DLD1 (cell line): ENCODE data around the gene PTPN12.
"Not testable (repeated sequence)": the region's sequence is repeated elsewhere in the genome, so short reads cannot be mapped to it uniquely, and the experiment has no call there.

Source experiments
- in situ Hi-C: cut with HindIII; loops from 2 replicates; pipeline ENCODE4 v1.10.0; 2017; ENCODE audit warnings: low sequenced_read_pairs

The PTPN12 gene

DNA sequence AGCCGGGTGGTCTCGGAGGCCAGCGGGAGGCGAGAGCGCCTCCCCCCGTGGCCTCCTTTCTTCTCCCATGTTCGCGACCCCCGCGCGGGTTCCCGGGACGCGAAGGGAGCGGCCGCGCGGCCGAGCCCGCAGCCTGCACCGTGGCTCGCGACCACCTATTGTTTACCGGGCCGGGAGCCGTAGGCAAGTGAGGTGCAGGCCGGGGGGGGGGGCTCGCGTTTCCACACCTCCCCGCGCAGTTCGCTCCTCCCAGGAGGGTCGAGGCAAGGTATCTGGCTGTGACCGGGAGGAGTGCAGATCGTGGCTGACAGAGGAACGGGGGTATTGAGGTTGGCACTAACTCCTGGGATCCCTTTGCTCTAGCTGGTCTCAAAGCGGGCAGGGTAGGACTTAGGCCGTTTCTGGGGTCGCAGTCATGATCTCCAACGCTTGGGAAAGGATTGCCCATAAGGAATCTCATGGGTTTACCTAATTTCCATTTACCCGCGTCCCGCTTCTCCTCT, 734 bp downstream of the PTPN12 start:
- in situ Hi-C loops, result no loop called here

DNA sequence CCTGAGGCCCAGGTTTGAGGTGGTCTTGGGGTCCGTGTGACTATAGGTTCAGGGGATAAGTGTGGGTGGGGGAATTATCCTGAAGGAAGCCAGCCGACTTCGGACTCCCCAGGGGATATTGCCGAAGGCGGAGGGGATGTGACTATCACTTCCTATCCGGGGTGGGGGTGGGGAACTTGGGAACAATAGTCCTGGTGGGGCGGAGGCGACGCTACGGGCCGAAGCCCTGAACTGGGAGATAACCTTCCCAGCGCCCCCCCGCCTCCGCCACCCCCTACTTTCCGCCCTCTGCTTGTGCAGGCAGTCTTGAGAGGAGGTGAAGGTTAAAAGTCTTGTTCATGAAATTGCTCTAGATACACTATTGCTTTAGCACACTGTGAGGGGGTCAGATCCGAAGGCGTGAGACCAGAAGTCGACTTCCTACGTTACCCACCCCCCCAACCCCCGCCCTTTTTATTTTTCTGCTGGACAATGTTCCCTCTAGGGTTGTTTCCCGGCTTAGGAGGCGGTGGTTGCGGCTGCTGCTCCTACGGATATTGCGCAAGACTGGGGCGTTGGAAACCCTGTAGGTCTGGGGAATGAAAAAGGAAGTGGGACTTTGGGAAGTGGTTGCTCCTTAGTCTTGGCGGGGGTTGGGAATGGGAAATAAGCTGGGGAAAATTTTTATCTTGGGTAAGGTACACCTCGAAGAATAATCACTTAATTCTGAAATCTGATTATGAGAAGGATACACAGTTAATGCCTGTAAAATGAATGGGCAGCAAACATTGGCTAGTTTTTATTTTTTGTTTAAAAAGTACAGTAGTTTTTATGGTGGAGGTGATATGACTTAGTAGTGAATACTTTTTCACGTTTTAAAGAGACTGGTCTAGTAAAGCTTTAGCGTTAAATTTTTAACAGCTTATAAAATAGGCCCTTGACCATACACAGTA, 1.5 kb downstream of the PTPN12 start:
- in situ Hi-C loops, result no loop called here

DNA sequence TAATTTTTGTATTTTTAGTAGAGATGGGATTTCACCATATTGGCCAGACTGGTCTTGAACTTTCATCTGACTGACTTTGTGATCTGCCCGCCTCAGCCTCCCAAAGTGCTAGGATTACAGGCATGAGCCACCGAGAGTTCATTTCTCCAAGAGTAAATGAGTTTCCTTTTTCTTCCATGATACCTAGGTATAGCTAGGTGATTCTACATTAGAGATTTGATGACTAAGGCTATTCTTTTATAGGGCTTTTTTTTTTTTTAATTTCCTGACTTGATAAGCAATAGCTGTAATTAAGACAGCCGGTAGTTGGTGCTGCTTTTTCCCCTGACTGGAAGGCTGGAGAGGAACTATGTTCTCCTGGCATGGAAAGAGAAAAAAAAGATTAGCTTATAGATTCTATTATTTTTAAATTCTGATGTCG, 3.3 kb downstream of the PTPN12 start:
- in situ Hi-C loops, result no loop called here

DNA sequence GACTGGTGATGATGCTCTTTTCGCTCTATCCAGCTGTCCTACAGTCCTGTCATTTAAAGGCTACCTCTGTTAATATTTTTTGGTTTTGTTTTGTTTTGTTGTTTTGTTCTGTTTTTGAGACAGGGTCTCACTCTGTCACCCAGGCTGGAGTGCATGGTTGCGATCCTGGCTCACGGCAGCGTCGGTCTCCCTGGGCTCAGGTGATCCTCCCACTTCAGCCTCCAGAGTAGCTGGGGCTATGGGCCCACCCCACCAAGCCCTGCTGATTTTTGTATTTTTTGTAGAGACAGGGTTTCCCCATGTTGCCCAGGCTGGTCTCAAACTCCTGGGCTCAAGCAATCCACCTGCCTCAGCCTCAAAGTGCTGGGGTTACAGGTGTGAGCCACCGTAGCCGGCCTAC, 3.9 kb downstream of the PTPN12 start:
- in situ Hi-C loops, result not testable (repeated sequence)

DNA sequence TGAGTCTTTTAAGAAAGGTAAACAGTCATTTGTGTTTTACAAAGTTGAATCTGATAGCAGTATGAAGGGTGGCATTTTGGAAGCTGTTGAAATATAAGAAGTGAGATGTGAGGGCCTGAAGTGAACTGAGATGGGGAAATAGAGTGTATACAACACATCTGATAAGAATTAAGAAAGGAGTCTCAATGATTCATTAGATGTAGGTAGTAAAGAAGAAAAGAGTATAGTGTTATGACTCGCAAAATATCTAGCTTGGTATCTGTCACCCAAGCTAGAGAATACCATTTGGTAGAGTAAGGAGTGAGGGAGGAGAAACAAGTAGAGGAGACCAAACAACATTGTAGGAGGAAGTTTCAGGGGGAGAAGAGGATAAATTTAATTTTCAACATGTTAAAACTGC, 5.3 kb downstream of the PTPN12 start:
- in situ Hi-C loops, result no loop called here

DNA sequence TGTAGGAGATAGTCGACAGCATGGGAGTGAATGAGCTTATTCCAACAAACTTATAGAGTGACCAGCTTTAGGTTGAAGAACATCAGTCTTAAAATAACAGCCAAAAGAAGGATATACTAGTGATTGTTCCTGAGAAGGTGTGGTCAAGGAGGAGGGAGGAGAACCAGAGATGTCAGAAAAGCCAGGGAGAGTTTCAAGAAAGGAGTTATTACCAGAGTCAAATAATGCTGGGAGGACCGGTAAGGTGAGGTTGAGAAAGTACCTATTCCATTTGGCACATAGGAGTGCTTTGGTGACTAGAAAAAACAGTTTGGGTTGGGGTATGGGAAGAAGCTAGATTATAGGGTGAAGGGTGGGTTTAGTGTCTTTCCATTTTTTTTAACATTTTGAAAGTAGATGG, 5.8 kb downstream of the PTPN12 start:
- in situ Hi-C loops, result no loop called here

DNA sequence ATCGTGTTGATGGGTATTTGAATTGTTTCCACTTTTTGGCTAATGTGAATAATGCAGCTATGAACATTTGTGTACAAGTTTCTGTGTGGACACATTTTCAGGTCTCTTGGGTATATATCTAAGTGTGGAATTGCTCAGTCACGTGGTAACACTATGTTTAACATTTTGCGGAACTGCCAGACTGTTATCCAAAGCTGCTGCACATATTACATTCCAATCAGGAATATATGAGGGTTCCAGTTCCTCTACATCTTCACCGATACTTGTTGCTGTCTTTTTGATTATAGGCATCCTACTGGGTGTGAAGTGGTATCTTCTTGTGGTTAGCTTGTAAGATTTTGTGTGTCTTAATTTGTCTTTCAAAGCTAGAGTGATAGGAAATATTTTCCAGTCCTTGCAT, 6.8 kb downstream of the PTPN12 start:
- in situ Hi-C loops, result no loop called here

DNA sequence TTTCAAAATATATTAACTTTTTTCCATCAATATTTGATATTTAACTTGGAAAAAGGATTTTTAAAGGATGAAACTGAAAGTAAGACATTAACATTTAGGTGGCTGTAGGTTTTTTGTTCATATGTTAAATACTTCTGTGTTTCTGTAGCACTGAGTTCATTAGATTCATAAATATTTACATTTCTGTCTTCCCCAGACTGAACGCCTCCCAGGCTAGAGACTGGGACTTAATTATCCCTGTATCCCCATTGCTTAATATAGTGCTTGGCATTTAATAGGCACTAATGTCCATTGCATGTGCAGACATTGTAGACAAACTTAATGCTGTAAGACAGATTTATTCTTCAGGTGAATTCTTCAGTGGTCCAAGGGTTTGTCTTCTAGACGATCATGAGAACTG, 7.4 kb downstream of the PTPN12 start:
- in situ Hi-C loops, result no loop called here

DNA sequence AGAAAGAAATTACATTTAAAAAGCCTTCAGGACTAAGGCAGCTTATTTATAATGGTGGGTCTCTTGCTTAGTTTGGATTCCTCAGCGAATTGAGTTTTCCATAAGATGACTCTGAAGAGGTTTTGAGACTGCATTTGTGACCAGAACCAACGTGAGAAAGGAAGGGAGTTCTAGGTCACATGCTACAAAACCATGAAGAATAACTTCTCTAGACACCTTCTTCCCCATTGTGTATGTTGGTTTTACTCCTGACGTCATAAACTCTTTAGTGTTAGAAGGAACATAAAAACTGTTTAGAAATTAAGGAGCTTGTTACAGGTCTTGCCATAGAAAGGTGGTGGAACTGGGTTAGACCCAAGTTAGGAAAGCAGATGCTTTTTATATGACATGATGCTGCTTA, 11.1 kb downstream of the PTPN12 start:
- in situ Hi-C loops, result no loop called here

DNA sequence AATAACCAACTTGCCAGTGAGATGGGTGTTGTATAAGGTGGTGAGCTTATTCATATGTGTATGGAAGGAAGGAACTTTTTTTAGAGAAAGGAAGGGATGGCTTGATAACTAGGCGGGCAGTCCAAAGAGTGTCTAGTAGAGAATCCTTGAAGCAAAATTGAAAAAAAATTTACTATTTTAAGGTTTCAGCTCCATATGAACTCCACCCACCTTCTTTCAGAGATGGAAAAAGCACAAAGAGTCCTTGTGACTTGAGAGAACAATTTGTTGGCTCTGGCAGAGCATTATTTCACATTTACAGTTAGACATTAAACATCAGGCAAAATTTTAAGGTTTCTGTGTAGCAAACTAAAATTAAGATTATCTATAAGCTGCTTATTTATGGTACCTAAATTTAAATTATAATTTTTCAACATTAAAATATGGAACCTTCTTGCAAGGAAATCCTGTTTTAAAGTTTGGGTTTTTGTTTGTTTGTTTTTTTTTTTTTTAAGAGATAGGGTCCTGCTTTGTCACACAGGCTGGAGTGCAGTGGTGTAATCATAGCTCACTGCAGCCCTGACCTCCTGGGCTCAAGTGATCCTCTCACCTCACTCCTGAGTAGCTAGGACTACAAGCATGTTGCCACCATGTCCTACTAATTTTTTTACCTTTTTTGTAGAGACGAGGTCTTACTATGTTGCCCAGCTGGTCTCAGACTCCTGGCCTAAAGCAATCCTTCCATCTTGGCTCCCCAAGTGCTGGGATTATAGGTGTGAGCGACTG, 12.2 kb downstream of the PTPN12 start:
- in situ Hi-C loops, result no loop called here

DNA sequence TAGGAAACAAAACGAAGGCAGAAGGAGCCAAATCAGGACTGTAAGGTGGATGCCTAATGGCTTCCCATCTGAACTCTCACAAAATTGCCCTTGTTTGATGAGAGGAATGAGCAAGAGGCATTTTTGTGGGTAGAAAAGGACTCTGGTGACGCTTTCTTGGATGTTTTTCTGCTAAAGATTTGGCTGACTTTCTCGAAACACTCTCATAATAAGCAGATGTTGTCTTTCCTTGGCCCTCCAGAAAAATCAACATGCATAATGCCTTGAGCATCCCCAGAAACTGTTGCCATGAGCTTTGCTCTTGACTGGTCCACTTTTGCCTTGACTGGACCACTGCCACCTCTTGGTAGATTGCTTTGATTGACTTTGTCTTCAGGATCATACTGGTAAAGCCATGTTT, 13.5 kb downstream of the PTPN12 start:
- in situ Hi-C loops, result no loop called here

DNA sequence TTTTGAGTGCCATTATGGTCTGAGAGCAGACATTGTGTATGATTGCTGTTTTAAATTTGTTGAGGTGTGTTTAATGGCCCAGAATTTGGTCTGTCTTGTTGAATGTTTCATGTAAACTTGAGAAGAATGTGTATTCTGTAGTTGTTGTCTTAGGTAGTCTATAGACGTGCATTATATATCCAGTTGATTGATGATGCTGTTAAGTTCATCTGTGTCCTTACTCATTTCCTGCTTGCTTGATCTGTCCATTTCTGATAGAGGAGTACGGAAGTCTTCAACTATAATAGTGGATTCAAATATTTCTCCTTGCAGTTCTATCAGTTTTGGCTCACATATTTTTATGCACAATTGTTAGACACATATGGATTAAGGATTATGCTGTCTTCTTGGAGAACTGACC, 16.0 kb downstream of the PTPN12 start:
- in situ Hi-C loops, result no loop called here

DNA sequence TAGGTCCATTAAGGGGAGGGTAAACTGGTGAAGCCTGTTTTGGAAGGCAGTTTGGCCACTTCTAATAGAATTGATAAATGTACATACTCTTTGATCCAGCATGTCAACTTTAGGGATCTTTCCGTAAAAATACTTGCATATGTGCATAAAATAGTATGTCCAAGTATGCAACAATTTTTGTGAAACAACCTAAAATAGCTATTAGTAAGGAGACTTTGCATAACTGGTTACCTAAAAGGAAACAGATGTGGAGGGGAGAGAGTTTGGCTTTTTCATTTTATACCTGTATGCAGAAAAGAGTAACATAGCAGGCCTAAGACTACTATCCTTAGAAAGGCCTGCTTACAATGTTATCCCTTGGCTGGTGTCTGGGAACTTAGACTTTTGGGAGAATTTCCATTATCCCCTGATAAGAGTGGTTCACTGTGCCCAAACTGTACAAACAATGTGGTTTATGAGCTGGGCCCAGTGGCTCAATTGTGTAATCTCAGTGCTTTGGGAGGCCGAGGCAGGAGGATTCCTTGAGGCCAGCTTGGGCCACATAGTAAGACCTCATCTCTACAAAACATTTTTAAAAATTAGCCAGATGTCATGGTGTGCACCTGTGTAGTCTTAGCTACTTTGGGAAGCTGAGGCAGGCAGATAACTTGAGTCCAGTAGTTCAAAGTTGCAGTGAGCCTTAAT, 21.3 kb downstream of the PTPN12 start:
- in situ Hi-C loops, result no loop called here

DNA sequence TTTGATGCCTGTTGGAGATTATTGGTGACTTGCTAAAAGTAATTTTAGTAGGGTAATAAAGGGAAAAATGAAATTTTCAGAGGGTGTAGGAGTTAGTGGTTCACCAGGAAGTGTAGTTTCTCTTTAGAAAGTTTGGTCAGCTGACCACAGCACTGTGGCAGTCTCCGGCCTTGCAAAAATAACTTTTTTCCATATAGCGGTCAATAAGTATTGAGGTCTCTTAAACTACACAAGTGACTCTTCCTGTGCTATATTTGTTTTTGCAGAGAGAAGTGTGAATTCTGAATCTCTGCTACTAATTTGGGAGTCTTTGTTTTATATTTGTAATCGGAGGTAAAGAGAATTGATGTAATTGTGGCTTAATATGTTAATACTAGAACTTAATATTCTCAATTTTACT, 24.3 kb downstream of the PTPN12 start:
- in situ Hi-C loops, result no loop called here

DNA sequence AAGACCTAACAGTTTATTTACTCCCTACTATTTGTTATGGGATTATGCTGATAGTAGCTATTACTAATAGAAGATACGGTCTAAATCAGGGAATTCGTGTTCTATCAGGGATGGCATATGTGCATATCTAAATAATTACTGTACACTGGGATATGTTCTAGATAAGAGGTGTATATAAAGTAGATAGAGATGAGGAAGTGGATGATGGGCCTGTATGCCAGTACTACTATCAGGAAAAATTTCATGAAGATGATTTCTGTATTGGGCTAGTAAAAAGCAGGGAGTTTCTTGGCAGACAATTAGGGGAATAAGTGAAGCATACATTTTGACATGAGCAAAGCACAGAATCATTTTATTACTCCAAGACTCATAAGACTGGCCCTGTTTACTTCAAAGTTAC, 26.2 kb downstream of the PTPN12 start:
- in situ Hi-C loops, result no loop called here

DNA sequence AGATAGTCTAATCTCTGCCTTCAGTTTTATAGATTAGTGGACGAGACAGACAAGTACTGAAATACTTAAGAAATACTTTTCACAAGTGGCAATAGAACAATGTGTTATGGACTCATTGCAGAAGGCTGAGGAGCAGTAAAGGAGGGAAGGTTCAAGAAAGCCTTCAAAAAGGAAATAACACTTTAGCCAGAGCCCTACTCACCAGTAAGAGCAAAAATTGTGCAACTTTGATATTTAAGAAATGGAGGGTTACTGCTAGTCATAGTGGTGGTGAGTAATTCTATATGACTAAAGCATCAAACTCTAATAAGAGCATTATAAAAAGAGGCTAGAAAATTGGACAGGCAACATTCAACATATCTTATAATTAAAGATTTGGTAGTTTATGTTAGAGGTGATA, 28.8 kb downstream of the PTPN12 start:
- in situ Hi-C loops, result no loop called here

DNA sequence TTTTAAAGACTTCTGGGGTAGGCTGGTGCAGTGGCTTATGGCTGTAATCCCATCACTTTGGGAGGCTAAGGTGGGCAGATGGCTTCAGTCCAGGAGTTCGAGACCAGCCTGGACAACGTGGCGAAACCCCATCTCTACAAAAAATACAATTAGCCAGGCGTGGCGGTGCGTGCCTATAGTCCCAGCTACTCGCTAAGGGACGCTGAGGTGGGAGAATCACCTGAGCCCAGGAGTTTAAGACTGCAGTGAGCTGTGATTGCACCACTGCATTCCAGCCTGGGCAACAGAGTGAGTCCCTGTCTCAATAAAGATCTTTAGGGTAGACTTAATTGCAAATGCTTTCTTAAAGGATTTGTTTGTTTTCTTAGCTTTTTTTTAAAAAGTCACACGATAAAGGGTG, 29.3 kb downstream of the PTPN12 start:
- in situ Hi-C loops, result no loop called here

DNA sequence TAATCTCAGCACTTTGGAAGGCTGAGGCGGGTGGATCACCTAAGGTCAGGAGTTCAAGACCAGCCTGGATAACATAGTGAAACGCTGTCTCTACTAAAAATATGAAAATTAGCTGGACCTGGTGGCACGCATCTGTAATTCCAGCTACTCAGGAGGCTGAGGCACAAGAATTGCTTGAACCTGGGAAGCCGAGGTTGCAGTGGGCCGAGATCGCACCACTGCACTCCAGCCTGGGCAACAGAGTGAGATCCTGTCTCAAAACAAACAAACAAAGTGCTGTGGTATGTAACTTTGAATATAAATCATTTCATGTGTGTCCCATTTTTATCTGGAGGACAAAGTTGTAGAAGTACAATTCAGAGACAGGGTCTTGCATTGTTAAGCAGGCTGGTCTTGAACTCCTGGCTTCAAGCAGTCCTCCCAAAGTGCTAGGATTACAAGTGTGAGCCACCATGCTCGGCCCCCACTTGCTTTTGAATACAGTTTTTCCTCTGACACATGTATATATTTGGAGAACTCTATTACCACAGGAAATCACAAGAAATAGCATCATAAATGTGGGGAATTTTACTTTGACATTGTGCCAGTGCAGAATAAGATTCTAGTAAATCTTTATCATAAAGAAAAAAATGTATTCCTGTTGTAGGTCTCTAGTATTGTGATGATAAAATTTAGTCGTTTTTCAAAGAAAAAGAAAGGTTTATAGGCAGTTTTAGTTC, 32.6 kb downstream of the PTPN12 start:
- in situ Hi-C loops, result no loop called here

DNA sequence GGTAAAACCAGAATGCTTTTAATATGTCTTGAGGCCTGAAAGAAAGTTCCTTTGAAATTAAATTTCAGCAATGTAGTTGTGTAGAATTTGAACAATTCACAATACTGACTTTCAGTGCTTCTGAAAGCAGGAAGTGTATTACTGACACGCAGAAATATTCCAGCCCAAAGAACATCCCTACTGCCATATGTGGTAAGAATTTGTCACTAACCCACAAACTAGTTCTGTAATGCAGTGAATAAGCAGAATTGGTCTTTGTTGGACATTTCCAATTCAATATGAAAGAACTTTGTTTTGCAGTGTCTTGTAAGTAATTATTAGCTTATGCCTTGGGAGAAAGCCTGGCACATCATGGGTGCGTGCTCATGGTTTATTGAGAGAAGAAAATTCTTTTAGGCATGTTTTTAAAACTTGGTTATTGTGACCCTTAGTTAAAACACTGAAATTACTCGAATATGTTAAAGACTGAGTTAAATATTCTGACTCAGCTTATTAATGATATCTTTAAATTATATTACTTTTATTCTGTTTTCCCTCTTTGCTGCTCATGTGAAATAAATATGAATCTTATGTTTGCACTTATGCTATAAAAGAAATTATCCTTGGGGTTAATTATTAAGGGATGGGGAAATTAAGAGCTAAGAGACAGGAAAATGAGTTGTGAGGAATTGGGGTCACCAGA, 33.4 kb downstream of the PTPN12 start:
- in situ Hi-C loops, result no loop called here

DNA sequence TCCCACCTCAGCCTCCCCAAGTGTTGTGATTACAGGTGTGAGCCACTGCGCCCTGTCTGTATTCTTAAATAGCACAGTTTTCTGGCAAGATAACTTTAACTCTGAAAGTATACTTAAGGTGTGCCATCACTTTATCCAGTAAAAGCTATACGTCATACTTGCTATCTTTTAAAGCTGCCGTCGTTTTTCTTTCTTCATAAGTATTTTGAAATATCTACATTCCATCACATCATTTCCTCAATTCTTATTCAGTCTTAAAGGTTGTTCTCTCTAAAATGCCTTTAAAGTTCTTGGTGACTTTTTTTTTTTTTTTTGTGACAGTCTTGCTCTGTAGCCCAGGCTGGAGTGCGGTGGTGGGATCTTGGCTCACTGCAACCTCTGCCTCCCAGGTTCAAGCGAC, 34.7 kb downstream of the PTPN12 start:
- in situ Hi-C loops, result no loop called here
